Measurements from ENCODE around the gene GALNT8.

GALNT8 gene

DNA sequence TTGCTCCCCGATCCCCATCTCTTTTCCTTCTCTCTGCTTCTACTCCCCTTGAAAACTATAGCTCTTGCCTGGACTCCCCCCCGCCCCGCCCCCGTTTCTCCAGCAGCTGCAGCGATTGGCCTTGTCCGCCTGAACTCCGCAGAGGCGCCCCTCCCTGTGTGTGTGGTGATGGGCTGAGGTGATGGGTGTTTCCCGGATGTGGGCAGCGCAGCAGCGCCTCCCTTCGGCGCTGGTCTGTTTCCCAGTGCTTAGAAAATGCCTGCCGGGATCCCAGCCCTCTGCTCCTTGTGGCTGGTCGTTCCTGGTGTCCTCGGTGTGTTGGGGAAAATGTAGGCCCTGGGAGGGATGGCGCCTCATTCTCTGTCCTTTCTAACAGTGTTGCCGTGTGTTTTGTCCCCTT lies 43.3 kb downstream of the GALNT8 start:
- Histone ChIP-seq H2AFZ (ENCODE audit: low read length) (no peak overlapping the region), H3K4me3 (ENCODE audit: low read length, poor library complexity, severe bottlenecking) (no peak overlapping the region), H3K9me2 (replicated peaks; ENCODE audit: low read depth, low read length) (no peaks in the 10 kb centered on the region), H4K20me1 (ENCODE audit: insufficient read depth, low read length, poor library complexity, severe bottlenecking) (no peaks in the 10 kb centered on the region), H3K36me3 (ENCODE audit: insufficient read depth, low read length) (no peaks in the 10 kb centered on the region), H3K9ac (ENCODE audit: low read depth, low read length, poor library complexity, severe bottlenecking) (no peak overlapping the region), H3K4me1 (ENCODE audit: insufficient read depth, low read length, poor library complexity, severe bottlenecking) (no peaks in the 10 kb centered on the region), H3K79me2 (ENCODE audit: insufficient read depth, low read length) (no peaks in the 10 kb centered on the region), H3K9me3 (ENCODE audit: insufficient read depth, low read depth, low read length) (no peaks in the 10 kb centered on the region), H3K27me3 (ENCODE audit: insufficient read depth, low read length, poor library complexity, severe bottlenecking) (no peaks in the 10 kb centered on the region), H3F3A (ENCODE audit: low read depth) (no peaks in the 10 kb centered on the region), H3K4me2 (ENCODE audit: low read depth, low read length, poor library complexity, severe bottlenecking) (no peak overlapping the region)
- no peak for TF ChIP-seq EZH2phosphoT487 (IDR thresholded peaks at IDR 0.05; ENCODE audit: borderline replicate concordance)

- H3K9me3 ChIP-seq (ENCODE audit: insufficient read depth, low read depth, low read length), result no peaks in the 10 kb centered on the region
- H3K36me3 ChIP-seq (ENCODE audit: insufficient read depth, low read length), result no peaks in the 10 kb centered on the region
- no peak for TF ChIP-seq EZH2phosphoT487 (IDR thresholded peaks at IDR 0.05; ENCODE audit: borderline replicate concordance)
- no peak for TF ChIP-seq CTCF (conservative IDR thresholded peaks at IDR 0.05; ENCODE audit: low read length)
- H3K9me2 ChIP-seq (replicated peaks; ENCODE audit: low read depth, low read length), result no peaks in the 10 kb centered on the region
- no peak overlapping the region for H2AFZ ChIP-seq (ENCODE audit: low read length)
- no peak overlapping the region for H3K4me2 ChIP-seq (ENCODE audit: low read depth, low read length, poor library complexity, severe bottlenecking)
- no peaks in the 10 kb centered on the region for H3F3A ChIP-seq (ENCODE audit: low read depth)
- no peak overlapping the region for H3K9ac ChIP-seq (ENCODE audit: low read depth, low read length, poor library complexity, severe bottlenecking)
- no peak overlapping the region for H3K4me3 ChIP-seq (ENCODE audit: low read length, poor library complexity, severe bottlenecking)
- no peaks in the 10 kb centered on the region for H3K27me3 ChIP-seq (ENCODE audit: insufficient read depth, low read length, poor library complexity, severe bottlenecking)
- no peaks in the 10 kb centered on the region for H3K4me1 ChIP-seq (ENCODE audit: insufficient read depth, low read length, poor library complexity, severe bottlenecking)
- H3K79me2 ChIP-seq (ENCODE audit: insufficient read depth, low read length), result no peaks in the 10 kb centered on the region
- no peaks in the 10 kb centered on the region for H4K20me1 ChIP-seq (ENCODE audit: insufficient read depth, low read length, poor library complexity, severe bottlenecking)
Measured at GRCh38 chr12:4766445-4766844, 46.2 kb downstream of the GALNT8 start.

DNA sequence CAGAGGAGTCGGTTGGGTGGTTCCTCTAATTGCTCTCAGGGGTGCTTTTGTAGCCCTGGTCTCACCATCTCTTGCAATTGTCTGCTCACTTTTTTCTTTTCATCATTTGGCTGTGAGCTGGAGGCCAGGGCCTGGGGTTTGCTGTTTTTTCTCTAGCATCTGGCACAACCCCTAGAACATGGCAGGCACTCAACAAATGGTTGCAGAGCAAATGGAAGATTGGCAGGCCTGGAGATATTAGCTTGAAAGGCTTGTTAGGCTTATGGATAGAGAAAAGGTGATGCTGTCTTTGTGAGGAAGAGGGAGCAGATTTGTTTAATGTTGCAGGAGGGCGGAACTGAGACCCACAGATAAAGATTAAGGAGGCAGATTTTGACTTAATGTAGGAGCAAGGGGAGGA lies 47.0 kb downstream of the GALNT8 start:
- Histone ChIP-seq H3K9me3 (ENCODE audit: insufficient read depth, low read depth, low read length) (no peaks in the 10 kb centered on the region), H3F3A (ENCODE audit: low read depth) (no peaks in the 10 kb centered on the region), H3K9me2 (replicated peaks; ENCODE audit: low read depth, low read length) (no peaks in the 10 kb centered on the region), H3K27me3 (ENCODE audit: insufficient read depth, low read length, poor library complexity, severe bottlenecking) (no peaks in the 10 kb centered on the region), H3K79me2 (ENCODE audit: insufficient read depth, low read length) (no peaks in the 10 kb centered on the region), H3K4me1 (ENCODE audit: insufficient read depth, low read length, poor library complexity, severe bottlenecking) (no peaks in the 10 kb centered on the region), H3K9ac (ENCODE audit: low read depth, low read length, poor library complexity, severe bottlenecking) (no peak overlapping the region), H3K4me3 (ENCODE audit: low read length, poor library complexity, severe bottlenecking) (no peak overlapping the region), H3K4me2 (ENCODE audit: low read depth, low read length, poor library complexity, severe bottlenecking) (no peak overlapping the region), H3K36me3 (ENCODE audit: insufficient read depth, low read length) (no peaks in the 10 kb centered on the region), H2AFZ (ENCODE audit: low read length) (no peak overlapping the region), H4K20me1 (ENCODE audit: insufficient read depth, low read length, poor library complexity, severe bottlenecking) (no peaks in the 10 kb centered on the region)
- TF ChIP-seq CTCF (conservative IDR thresholded peaks at IDR 0.05; ENCODE audit: low read length), result no peak
- no peak for TF ChIP-seq EZH2phosphoT487 (IDR thresholded peaks at IDR 0.05; ENCODE audit: borderline replicate concordance)

- no peaks in the 10 kb centered on the region for H3K36me3 ChIP-seq (ENCODE audit: insufficient read depth, low read length)
- H3K4me2 ChIP-seq (ENCODE audit: low read depth, low read length, poor library complexity, severe bottlenecking), result no peak overlapping the region
Measured at GRCh38 chr12:4768341-4768740, 48.1 kb downstream of the GALNT8 start.

More at GRCh38 chr12:4768341-4768740, 48.1 kb downstream of the GALNT8 start:
- TF ChIP-seq EZH2phosphoT487 (IDR thresholded peaks at IDR 0.05; ENCODE audit: borderline replicate concordance) (no peak), CTCF (conservative IDR thresholded peaks at IDR 0.05; ENCODE audit: low read length) (no peak)
- no peaks in the 10 kb centered on the region for H3F3A ChIP-seq (ENCODE audit: low read depth)
- H3K27me3 ChIP-seq (ENCODE audit: insufficient read depth, low read length, poor library complexity, severe bottlenecking), result no peaks in the 10 kb centered on the region
- H3K4me1 ChIP-seq (ENCODE audit: insufficient read depth, low read length, poor library complexity, severe bottlenecking), result no peaks in the 10 kb centered on the region
- no peaks in the 10 kb centered on the region for H4K20me1 ChIP-seq (ENCODE audit: insufficient read depth, low read length, poor library complexity, severe bottlenecking)
- H3K4me3 ChIP-seq (ENCODE audit: low read length, poor library complexity, severe bottlenecking), result no peak overlapping the region
- H3K9ac ChIP-seq (ENCODE audit: low read depth, low read length, poor library complexity, severe bottlenecking), result no peak overlapping the region
- no peaks in the 10 kb centered on the region for H3K9me3 ChIP-seq (ENCODE audit: insufficient read depth, low read depth, low read length)
- no peaks in the 10 kb centered on the region for H3K9me2 ChIP-seq (replicated peaks; ENCODE audit: low read depth, low read length)
- no peaks in the 10 kb centered on the region for H3K79me2 ChIP-seq (ENCODE audit: insufficient read depth, low read length)
- no peak overlapping the region for H2AFZ ChIP-seq (ENCODE audit: low read length)
